ENCODE measurements around the gene COL26A1.

- no peak for TF ChIP-seq CTCF (conservative IDR thresholded peaks at IDR 0.05; ENCODE audit: low read depth, low read length)
- no peak for TF ChIP-seq EZH2 (IDR thresholded peaks at IDR 0.05; ENCODE audit: borderline replicate concordance, low read depth, low read length, poor library complexity, severe bottlenecking)
Measured at GRCh38 chr7:101589052-101589451, 226.4 kb downstream of the COL26A1 start.

Data from A673 (cell line).